Activated CD4-positive, alpha-beta memory T cell treated with anti-CD3 and anti-CD28 coated beads, Interleukin-2, amount 10 ng/mL, durations not matched to agents 7 days and 5 days (primary cell): ENCODE measurements around the gene BRINP3. TPM values are rescaled to one million over a fixed set of nuclear protein-coding genes. Genes with fewer than 3 reads are reported as not detected.

Source experiments
- CTCF ChIA-PET: fragments of 350-600 bp; sonication (Branson Sonifier 250); formaldehyde crosslinking; loops from one replicate; lab custom pipeline; 2021; ENCODE audit warnings: antibody characterized with exemption, inconsistent platforms; lab: Charles Lee
- POLR2A ChIA-PET: fragments of 350-600 bp; sonication (Branson Sonifier 250); formaldehyde crosslinking; loops from one replicate; lab custom pipeline; 2021; ENCODE audit warnings: antibody characterized with exemption; lab: Charles Lee
- DNase-seq: peaks from one replicate; pipeline ENCODE4 v3.0.0-alpha.2; 2020
- H3K27ac Mint-ChIP-seq: one replicate; pipeline ENCODE4 v1.8.0; 2021; ENCODE audit warnings: mild to moderate bottlenecking, mixed read lengths
- H3K27me3 Mint-ChIP-seq: one replicate; pipeline ENCODE4 v1.8.0; 2021; ENCODE audit warnings: mixed read lengths
- H3K36me3 Mint-ChIP-seq: one replicate; pipeline ENCODE4 v1.8.0; 2021; ENCODE audit warnings: low read depth, mixed read lengths
- H3K4me1 Mint-ChIP-seq: one replicate; pipeline ENCODE4 v1.8.0; 2021; ENCODE audit warnings: mixed read lengths
- H3K4me3 Mint-ChIP-seq: one replicate; pipeline ENCODE4 v1.8.0; 2021; ENCODE audit warnings: mild to moderate bottlenecking, mixed read lengths
- H3K9me3 Mint-ChIP-seq: one replicate; pipeline ENCODE4 v1.8.0; 2021; ENCODE audit warnings: mixed read lengths
- total RNA-seq, 2 experiments: library from RNA; stranded (reverse); gene quantifications; one replicate each; pipeline ENCODE4 v1.2.3, GENCODE V29; 2021

Gene BRINP3
- total RNA-seq, 2 experiments from 2014 or later = not detected

DNA sequence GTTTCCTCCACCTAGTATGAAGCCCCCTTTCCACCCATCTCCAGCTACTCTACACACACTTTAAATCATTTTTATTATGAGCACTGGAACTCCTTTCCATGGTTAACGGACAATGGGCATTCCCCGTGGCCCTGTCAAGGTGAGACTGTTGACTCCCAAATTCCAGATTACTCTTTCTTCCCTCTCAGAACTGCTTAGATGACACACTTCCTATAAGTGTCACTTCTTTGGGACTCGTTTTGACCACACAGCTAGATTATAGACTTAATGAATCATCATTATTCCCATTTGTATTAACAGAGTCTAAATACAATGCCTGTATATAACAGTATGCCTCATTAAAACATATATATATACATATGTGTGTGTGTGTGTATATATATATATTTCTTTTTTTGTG lies 215.1 kb downstream of the BRINP3 start:
- CTCF ChIA-PET = no interaction called here
- no peak overlapping the region for H3K27ac Mint-ChIP-seq
- peaks cover 8% of the 10 kb centered on the region for H3K9me3 Mint-ChIP-seq

DNA sequence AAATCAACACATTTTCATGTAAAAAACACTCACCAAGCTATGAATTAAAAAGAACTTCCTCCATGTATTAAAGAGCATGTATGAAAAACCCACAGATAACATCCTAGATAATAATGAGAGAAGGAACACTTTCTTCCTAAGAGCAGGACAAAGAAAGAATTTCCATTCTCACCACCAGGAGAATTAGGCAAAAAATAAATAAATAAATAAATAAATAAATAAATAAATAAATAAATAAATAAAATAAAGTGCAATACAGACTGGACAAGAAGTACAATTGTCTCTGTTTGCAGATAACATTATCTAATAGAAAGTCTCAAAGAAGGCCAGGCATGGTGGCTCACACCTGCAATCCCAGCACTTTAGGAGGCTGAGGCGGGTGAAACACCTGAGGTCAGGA lies 218.2 kb downstream of the BRINP3 start:
- Mint-ChIP-seq H3K9me3 (peaks cover 20% of the 10 kb centered on the region), H3K36me3 (no peaks in the 10 kb centered on the region), H3K27me3 (no peaks in the 10 kb centered on the region), H3K4me3 (no peak overlapping the region), H3K4me1 (no peaks in the 10 kb centered on the region), H3K27ac (no peak overlapping the region)
- CTCF ChIA-PET = no interaction called here
- POLR2A ChIA-PET = no interaction called here
- DNase-seq = no peak

More for the DNA sequence above, 215.1 kb downstream of the BRINP3 start:
- no peaks in the 10 kb centered on the region for H3K36me3 Mint-ChIP-seq
- POLR2A ChIA-PET = no interaction called here
- no peak for DNase-seq
- no peak overlapping the region for H3K4me3 Mint-ChIP-seq
- H3K27me3 Mint-ChIP-seq = no peaks in the 10 kb centered on the region
- H3K4me1 Mint-ChIP-seq = no peaks in the 10 kb centered on the region

- no peaks in the 10 kb centered on the region for H3K27me3 Mint-ChIP-seq
- H3K9me3 Mint-ChIP-seq = peaks cover 24% of the 10 kb centered on the region
- H3K36me3 Mint-ChIP-seq = no peaks in the 10 kb centered on the region
- no peak overlapping the region for H3K27ac Mint-ChIP-seq
- ChIA-PET POLR2A (no interaction called here), CTCF (no interaction called here)
- no peak for DNase-seq
- H3K4me3 Mint-ChIP-seq = no peak overlapping the region
- H3K4me1 Mint-ChIP-seq = no peaks in the 10 kb centered on the region
Observed at GRCh38 chr1:190258003-190258402, 219.7 kb downstream of the BRINP3 start.

GRCh38 chr1:190252046-190252445 lies 225.6 kb downstream of the BRINP3 start:
- no peaks in the 10 kb centered on the region for H3K36me3 Mint-ChIP-seq
- H3K27me3 Mint-ChIP-seq = no peaks in the 10 kb centered on the region
- ChIA-PET POLR2A (no interaction called here), CTCF (no interaction called here)
- peaks cover 18% of the 10 kb centered on the region for H3K9me3 Mint-ChIP-seq
- no peak overlapping the region for H3K27ac Mint-ChIP-seq
- DNase-seq = no peak
- H3K4me3 Mint-ChIP-seq = no peak overlapping the region
- no peaks in the 10 kb centered on the region for H3K4me1 Mint-ChIP-seq

DNA sequence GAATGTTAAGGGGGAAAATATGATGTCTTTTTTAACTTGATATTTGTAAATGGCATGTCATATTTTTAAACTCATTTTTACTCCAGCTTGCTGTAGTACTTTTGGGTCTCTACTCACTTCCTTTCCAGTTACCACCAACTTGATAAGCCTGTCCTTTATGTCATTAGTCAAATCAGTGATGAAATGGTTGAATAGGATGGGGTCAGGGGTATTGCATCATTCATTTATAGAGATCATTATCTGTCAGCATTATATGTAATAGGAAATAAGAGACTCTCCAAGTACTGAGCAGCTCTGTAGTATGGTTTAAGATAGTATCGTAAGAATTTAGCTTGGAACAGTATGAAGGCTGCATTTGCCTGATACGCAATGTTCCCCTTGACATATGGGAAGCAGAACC lies 227.3 kb downstream of the BRINP3 start:
- POLR2A ChIA-PET = no interaction called here
- Mint-ChIP-seq H3K9me3 (peaks cover 6% of the 10 kb centered on the region), H3K27me3 (no peaks in the 10 kb centered on the region), H3K4me1 (no peaks in the 10 kb centered on the region), H3K36me3 (no peaks in the 10 kb centered on the region), H3K27ac (no peak overlapping the region), H3K4me3 (no peak overlapping the region)
- no peak for DNase-seq
- CTCF ChIA-PET = no interaction called here

GRCh38 chr1:190244406-190244805 lies 233.3 kb downstream of the BRINP3 start:
- Mint-ChIP-seq H3K4me1 (no peaks in the 10 kb centered on the region), H3K9me3 (peaks cover 2% of the 10 kb centered on the region), H3K27me3 (no peaks in the 10 kb centered on the region), H3K36me3 (no peaks in the 10 kb centered on the region), H3K4me3 (no peak overlapping the region), H3K27ac (no peak overlapping the region)
- ChIA-PET CTCF (no interaction called here), POLR2A (no interaction called here)
- DNase-seq = no peak

GRCh38 chr1:190243056-190243455 lies 234.6 kb downstream of the BRINP3 start:
- ChIA-PET CTCF (no interaction called here), POLR2A (no interaction called here)
- no peaks in the 10 kb centered on the region for H3K36me3 Mint-ChIP-seq
- no peaks in the 10 kb centered on the region for H3K4me1 Mint-ChIP-seq
- H3K9me3 Mint-ChIP-seq = peaks cover 2% of the 10 kb centered on the region
- H3K27me3 Mint-ChIP-seq = no peaks in the 10 kb centered on the region
- DNase-seq = no peak
- no peak overlapping the region for H3K4me3 Mint-ChIP-seq
- H3K27ac Mint-ChIP-seq = no peak overlapping the region

- Mint-ChIP-seq H3K36me3 (no peaks in the 10 kb centered on the region), H3K4me3 (no peak overlapping the region), H3K27me3 (no peaks in the 10 kb centered on the region), H3K9me3 (peaks cover 7% of the 10 kb centered on the region), H3K4me1 (no peaks in the 10 kb centered on the region), H3K27ac (no peak overlapping the region)
- ChIA-PET CTCF (no interaction called here), POLR2A (no interaction called here)
- DNase-seq = no peak
Observed at GRCh38 chr1:190226006-190226405, 251.7 kb downstream of the BRINP3 start.

DNA sequence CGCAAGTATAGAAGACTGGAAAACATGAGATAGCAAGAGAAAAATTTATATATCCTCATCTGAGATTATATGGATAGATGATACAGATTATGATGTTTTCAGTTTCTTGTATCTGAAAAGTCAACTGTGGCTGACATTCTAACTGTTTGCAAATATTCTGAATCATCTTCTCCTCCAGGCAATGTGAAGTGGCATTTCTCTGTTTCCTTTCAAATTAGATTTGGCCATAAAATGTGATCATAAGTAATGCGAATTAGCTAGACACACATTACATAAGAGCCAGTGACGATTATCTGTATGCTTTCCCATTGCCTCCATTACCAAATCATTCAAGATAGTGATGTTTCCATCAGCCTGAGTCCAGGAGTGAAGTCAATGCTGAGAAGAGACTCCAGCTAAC lies 265.2 kb downstream of the BRINP3 start:
- POLR2A ChIA-PET = no interaction called here

DNA sequence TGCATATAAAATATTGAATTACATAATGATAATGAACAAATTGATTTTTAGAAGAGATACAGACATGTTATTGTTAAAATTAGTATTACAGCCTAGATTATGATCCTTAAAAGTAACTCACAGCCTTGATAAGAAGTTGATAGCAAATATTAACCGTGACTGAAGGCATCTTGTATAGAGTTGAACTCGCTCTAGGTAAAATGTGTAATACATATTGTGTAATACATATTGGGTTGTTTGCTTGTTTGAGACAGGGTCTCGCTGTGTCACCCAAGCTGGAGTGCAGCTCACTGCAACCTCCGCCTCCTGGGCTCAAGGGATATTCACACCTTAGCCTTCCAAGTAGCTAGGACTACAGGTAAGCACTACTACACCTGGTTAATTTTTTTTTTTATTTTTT lies 269.9 kb downstream of the BRINP3 start:
- no peak overlapping the region for H3K27ac Mint-ChIP-seq
- POLR2A ChIA-PET = no interaction called here
- CTCF ChIA-PET = no interaction called here
- no peaks in the 10 kb centered on the region for H3K27me3 Mint-ChIP-seq
- no peaks in the 10 kb centered on the region for H3K4me1 Mint-ChIP-seq
- DNase-seq = no peak
- H3K9me3 Mint-ChIP-seq = peaks cover 2% of the 10 kb centered on the region
- H3K36me3 Mint-ChIP-seq = no peaks in the 10 kb centered on the region
- H3K4me3 Mint-ChIP-seq = no peak overlapping the region

More for the DNA sequence above, 265.2 kb downstream of the BRINP3 start:
- Mint-ChIP-seq H3K9me3 (peaks cover 2% of the 10 kb centered on the region), H3K36me3 (no peaks in the 10 kb centered on the region), H3K27ac (no peak overlapping the region), H3K27me3 (no peaks in the 10 kb centered on the region), H3K4me3 (no peak overlapping the region), H3K4me1 (no peaks in the 10 kb centered on the region)
- DNase-seq = no peak
- CTCF ChIA-PET = no interaction called here

GRCh38 chr1:190205713-190206112 lies 272.0 kb downstream of the BRINP3 start:
- H3K27me3 Mint-ChIP-seq = no peaks in the 10 kb centered on the region
- H3K36me3 Mint-ChIP-seq = no peaks in the 10 kb centered on the region
- peaks cover 9% of the 10 kb centered on the region for H3K9me3 Mint-ChIP-seq
- no peak overlapping the region for H3K4me3 Mint-ChIP-seq
- no peak overlapping the region for H3K27ac Mint-ChIP-seq
- H3K4me1 Mint-ChIP-seq = no peaks in the 10 kb centered on the region
- CTCF ChIA-PET = no interaction called here
- DNase-seq = no peak
- POLR2A ChIA-PET = no interaction called here

- H3K9me3 Mint-ChIP-seq = peaks cover 5% of the 10 kb centered on the region
- CTCF ChIA-PET = no interaction called here
- no peaks in the 10 kb centered on the region for H3K27me3 Mint-ChIP-seq
- H3K4me3 Mint-ChIP-seq = no peak overlapping the region
- H3K4me1 Mint-ChIP-seq = no peaks in the 10 kb centered on the region
- no peak overlapping the region for H3K27ac Mint-ChIP-seq
- POLR2A ChIA-PET = no interaction called here
- no peak for DNase-seq
- no peaks in the 10 kb centered on the region for H3K36me3 Mint-ChIP-seq
Observed at GRCh38 chr1:190196020-190196419, 281.6 kb downstream of the BRINP3 start.

DNA sequence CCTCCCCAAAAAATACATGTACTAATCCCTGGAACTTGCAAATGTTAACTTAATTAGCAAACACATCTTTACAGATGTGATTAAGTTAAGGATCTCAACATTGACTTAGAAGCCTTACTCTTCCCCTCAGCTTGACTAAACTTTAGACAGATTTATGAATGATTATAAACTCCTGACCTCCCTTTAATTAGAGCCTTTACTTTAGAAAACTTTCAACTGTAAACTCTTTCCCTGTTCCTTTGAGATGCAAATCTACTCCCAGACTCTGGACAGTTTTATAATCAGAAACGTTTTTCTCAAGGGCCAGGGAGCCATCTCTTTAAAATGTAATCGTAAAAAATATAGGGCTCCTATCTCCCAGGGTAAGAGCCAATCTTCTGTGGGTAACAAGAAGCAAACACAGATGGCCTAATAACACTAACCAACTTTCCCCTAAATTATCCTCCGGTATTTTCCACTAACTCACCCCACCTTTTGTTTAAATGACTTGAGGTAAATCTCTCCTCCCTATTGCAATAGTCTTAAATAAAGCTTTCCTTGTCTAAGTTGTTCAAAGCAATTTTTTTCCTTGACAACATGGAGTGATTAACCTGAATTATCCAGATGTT lies 284.1 kb downstream of the BRINP3 start:
- H3K27me3 Mint-ChIP-seq = no peaks in the 10 kb centered on the region

DNA sequence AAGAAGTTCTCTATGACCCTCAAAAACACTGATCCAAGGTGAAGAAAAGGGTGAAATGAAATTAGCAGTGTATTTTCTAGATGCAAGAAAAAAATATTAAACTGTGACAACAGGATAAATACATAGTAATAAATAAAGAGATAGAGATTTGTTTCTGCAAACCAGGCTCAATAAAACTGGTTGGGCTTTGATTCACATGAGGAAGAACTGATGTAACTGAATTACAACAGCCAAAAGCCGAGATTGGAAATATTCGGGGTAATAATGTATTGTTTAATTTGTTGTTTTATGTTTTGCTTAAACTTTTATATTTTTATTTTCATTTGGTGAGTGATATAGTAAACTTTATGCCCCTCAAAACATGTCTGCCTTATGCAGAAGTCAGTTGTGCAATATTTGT lies 285.0 kb downstream of the BRINP3 start:
- ChIA-PET POLR2A (no interaction called here), CTCF (no interaction called here)
- no peak overlapping the region for H3K27ac Mint-ChIP-seq
- H3K36me3 Mint-ChIP-seq = no peaks in the 10 kb centered on the region
- no peaks in the 10 kb centered on the region for H3K27me3 Mint-ChIP-seq
- no peaks in the 10 kb centered on the region for H3K4me1 Mint-ChIP-seq
- no peak for DNase-seq
- no peaks in the 10 kb centered on the region for H3K9me3 Mint-ChIP-seq
- no peak overlapping the region for H3K4me3 Mint-ChIP-seq

More for the DNA sequence above, 284.1 kb downstream of the BRINP3 start:
- CTCF ChIA-PET = no interaction called here
- H3K4me3 Mint-ChIP-seq = no peak overlapping the region
- no peaks in the 10 kb centered on the region for H3K36me3 Mint-ChIP-seq
- no peak overlapping the region for H3K27ac Mint-ChIP-seq
- no peaks in the 10 kb centered on the region for H3K4me1 Mint-ChIP-seq
- POLR2A ChIA-PET = no interaction called here
- no peak for DNase-seq
- no peaks in the 10 kb centered on the region for H3K9me3 Mint-ChIP-seq
